ENCODE results near the gene ZSWIM1.
A peak's percentile ranks its signal among the peaks of the same experiment; 100 is the strongest.
"Not testable (repeated sequence)": the region's sequence is repeated elsewhere in the genome, so short reads cannot be mapped to it uniquely, and the experiment has no call there.

Gene ZSWIM1

DNA sequence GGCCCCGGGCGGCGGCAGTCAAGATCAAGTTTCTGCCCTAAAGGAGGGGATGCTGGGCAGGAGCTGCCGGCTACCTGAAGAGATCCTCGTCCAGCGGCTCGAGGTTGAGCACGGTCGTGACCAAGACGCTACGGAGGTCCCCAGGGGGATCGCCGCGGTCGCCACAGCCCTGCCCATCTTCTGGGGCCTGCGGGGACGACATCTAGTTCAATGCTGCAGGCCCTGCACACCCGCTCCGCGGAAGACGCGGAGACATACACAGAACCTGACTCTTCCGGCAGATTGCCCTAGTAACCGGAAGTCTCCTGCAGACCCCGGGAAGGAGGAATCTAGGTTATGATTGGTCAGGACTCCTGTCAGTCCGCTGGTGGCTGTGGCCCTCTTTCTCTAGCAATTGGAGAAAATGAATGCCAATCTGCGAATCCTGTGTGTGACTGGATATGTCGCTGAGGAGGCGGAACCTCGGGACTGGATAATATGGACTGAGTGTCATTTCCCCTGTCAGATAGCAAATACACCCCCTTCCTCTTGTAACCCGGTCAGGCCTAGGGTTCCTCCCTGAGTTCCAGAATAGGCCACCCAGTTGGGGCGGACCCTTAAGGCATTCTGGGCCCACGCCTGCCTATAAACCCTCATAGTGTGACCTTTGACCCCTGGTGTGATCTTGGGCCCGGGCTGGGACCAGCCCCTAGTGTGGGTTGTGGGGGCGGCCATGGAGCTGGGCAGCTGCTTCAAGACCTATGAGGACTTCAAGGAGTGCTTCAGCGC is 23.7 kb upstream of the ZSWIM1 start, which contains the start of the genes ACOT8 and ZSWIM3:
TSS of gene ACOT8 (minus strand) at position 279 of the 768 bp plus-strand sequence. CDS start at position 202, 77 bp downstream.
TSS of gene ZSWIM3 (plus strand) at position 501 of the 768 bp plus-strand sequence. CDS start at position 713, 212 bp downstream.
- DNase-seq (ENCODE audit: low read depth), result peak; percentile 100

DNA sequence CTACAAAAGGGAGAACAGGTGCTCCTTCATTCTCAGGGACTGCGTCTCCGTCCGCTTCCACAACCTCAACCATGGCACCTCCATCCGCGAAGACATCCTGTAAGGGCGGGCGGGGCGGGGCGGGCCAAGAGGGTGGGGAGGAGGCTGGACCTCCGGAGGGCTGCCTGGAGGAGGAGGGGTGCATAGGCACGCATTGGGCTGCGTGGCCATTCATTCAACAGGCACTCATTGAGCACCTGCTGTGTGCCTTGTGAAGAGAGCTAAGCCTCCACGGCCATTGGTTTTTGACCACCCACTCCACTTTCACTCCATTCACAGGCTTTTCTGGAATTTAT is 23.2 kb upstream of the ZSWIM1 start:
- peak; percentile 57 for DNase-seq (ENCODE audit: low read depth)

- DNase-seq (ENCODE audit: low read depth), result no peak
Observed at GRCh38 chr20:45859916-45860315, 21.1 kb upstream of the ZSWIM1 start.

- DNase-seq (ENCODE audit: low read depth), result peak; percentile 66
Observed at GRCh38 chr20:45860560-45861220, 20.3 kb upstream of the ZSWIM1 start.

DNA sequence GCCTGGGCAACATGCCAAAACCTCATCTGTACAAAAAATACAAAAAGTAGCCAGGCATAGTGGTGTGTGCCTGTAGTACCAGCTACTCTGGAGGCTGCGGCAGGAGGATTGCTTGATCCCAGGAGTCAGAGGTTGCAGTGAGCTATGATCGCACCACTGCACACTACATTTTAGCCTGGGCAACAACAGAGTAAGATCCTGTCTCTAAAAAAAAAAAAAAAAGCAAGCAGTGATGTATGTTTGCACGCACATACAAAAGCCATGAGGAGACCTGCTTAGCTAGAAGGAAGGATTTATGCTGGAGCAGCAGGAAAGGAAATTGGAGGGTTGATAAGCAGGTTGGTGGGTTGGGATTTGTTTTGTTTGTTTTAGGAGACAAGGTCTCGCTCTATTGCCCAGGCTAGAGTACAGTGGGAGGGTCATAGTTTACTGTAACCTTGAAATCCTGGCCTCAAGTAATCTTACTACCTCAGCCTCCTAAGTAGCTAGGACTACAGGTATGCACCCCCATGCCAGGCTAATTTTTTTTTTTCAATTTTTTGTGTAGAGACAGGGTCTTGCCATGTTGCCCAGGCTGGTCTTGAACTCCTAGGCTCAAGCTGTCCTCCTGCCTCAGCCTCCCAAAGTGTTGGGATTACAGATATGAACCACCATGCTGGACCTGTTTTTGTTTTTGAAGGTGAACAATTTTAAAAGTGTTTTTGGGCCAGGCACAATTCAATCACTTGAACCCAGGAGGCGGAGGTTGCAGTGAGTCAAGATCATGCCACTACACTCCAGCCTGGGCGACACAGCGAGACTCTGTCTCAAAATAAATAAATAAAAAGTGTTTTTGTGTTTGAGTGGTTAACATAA is 19.6 kb upstream of the ZSWIM1 start:
- no peak for DNase-seq (ENCODE audit: low read depth)

GRCh38 chr20:45863543-45864470 is 17.2 kb upstream of the ZSWIM1 start:
- no peak for DNase-seq (ENCODE audit: low read depth)

DNA sequence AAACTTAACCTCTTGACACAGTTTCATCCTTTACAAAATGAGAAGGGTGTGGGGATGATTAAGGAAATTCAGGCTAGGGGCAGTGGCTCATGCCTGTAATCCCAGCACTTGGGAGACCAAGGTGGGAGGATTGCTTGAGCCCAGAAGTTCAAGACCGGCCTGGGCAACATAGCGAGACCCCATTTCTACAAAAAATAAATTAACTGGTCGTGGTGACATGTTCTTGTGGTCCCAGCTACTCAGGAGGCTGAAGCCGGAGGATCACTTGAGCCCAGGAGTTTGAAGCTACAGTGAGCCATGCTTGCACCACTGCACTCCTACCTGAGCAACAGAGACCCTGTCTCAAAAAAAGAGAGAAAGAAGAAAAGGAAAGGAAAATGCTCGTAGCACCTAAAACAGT is 14.6 kb upstream of the ZSWIM1 start:
- no peak for DNase-seq (ENCODE audit: low read depth)

GRCh38 chr20:45867136-45867818 is 13.8 kb upstream of the ZSWIM1 start:
- DNase-seq (ENCODE audit: low read depth), result no peak

- DNase-seq (ENCODE audit: low read depth), result peak; percentile 88
Observed at GRCh38 chr20:45867819-45868176, 13.2 kb upstream of the ZSWIM1 start.

- no peak for DNase-seq (ENCODE audit: low read depth)
Observed at GRCh38 chr20:45872626-45873025, 8.4 kb upstream of the ZSWIM1 start.

GRCh38 chr20:45873409-45874103 is 7.5 kb upstream of the ZSWIM1 start:
- DNase-seq (ENCODE audit: low read depth), result peak; percentile 63

DNA sequence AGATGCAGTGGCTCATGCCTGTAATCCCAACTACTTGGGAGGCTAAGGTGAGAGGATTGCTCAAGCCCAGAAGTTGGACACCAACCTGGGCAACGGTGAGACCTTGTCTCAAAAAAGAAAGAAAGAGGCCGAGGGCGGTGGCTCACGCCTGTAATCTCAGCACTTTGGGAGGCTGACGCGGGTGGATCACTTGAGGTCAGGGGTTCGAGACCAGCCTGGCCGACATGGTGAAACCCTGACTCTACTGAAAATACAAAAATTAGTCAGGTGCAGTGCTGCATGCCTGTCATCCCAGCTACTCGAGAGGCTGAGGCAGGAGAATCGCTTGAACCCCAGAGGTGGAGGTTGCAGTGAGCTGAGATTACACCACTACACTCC is 6.9 kb upstream of the ZSWIM1 start:
- not testable (repeated sequence) for DNase-seq (ENCODE audit: low read depth)

- DNase-seq (ENCODE audit: low read depth), result no peak
Observed at GRCh38 chr20:45874576-45874975, 6.5 kb upstream of the ZSWIM1 start.

GRCh38 chr20:45878076-45878761 is 2.8 kb upstream of the ZSWIM1 start:
- no peak for DNase-seq (ENCODE audit: low read depth)

- DNase-seq (ENCODE audit: low read depth), result no peak
Observed at GRCh38 chr20:45882469-45883099, 1.6 kb downstream of the ZSWIM1 start.

- no peak for DNase-seq (ENCODE audit: low read depth)
Observed at GRCh38 chr20:45883100-45883469, 2.1 kb downstream of the ZSWIM1 start.

DNA sequence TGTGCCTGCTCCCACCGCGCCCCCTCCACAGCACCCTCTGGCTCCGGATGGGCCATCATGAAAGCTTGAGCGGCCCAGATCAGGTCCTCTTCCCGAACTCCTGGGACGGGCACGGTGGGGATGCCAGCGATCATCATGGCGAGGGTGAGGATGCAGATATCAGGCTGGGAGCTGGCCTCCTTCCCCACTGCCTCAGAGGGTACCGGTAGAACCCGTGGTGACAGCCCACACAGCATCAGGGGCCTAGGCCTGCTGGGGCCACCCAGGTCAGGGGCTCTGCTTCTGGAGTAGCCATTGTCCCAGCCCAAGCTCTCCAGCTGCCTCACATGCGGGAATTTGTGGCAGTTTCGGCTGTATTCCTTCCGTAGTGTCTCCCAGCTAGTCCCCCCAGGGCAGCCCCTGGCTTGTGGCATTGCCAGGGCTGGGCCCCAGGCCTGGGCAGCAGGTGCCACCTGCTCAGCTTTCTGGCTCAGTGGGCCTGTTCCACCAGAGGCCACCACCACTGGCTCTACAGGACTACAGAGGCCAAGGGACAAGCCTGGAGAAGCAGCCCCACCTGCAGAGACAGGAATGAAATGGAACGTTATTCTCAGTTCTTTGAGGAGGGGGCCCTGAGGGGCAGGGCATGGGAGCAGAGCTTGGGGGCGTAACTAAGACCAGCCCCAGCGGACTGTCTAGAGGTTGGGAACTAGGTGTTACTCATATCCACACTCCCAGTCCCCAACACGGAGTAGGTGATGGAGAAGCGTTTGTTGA is 5.7 kb downstream of the ZSWIM1 start:
- DNase-seq (ENCODE audit: low read depth), result no peak

GRCh38 chr20:45887346-45887715 is 6.3 kb downstream of the ZSWIM1 start, which contains the start of gene SPATA25:
TSS of gene SPATA25 (minus strand) at chr20:45887622. CDS start at chr20:45887590, 32 bp downstream.
- no peak for DNase-seq (ENCODE audit: low read depth)

DNA sequence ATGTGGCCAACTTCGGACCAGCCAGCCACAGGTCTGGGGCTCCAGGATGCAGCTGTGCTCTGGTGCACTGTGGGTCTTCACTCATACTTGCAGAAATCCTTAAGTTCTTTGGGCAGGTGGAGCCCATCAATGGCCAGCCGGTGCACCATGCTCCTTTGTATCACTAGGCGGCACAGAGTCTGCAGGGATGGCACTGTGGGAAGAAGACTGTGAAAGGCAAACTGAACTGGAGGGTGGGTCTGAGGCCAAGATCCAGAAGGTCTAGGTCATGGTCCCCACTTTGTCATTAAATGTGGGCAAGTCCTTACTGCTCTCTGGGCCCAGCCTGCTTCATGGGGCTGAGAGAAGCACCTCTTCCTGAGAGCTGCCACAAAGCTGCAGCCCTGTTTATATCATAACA is 7.7 kb downstream of the ZSWIM1 start:
- no peak for DNase-seq (ENCODE audit: low read depth)
